Transverse colon (tissue), 4 donors: ENCODE measurements around the gene PITPNM2.

ENCODE experiments used
- CTCF ChIP-seq, 5 experiments: fragments of 200-600 bp in 3 of 5; fragments of 450-650 bp in 2 of 5; sonication (generic) in 3 of 5; IDR thresholded peaks; 1 replicate in 2 of 5; 2 replicates in 3 of 5; pipeline ENCODE4 v1.5.1; 2016 to 2017; ENCODE audit warnings: antibody characterized with exemption in 5 of 5, inconsistent platforms in 3 of 5, mild to moderate bottlenecking in 2 of 5, moderate library complexity in 1 of 5
- EP300 ChIP-seq: sonication (generic); formaldehyde crosslinking; IDR thresholded peaks from one replicate; pipeline ENCODE4 v1.6.1; 2017; ENCODE audit warnings: antibody characterized with exemption, low read depth
- POLR2A ChIP-seq: fragments of 450-650 bp; IDR thresholded peaks from one replicate; pipeline ENCODE4 v1.6.1; 2016; ENCODE audit warnings: antibody characterized with exemption, mild to moderate bottlenecking, moderate library complexity
- POLR2AphosphoS5 ChIP-seq, 3 donors: sonication (generic); formaldehyde crosslinking; IDR thresholded peaks; one replicate each; pipeline ENCODE4 v1.6.1; 2016; ENCODE audit warnings: antibody characterized with exemption in 3 of 3

- TF ChIP-seq EP300 (no peak), CTCF (IDR thresholded peaks at IDR 0.05) (no peak), POLR2A (no peak), POLR2AphosphoS5 (IDR thresholded peaks at IDR 0.05) (peak in 2 of 3 donors; percentile 48 to 50)
Observed at GRCh38 chr12:123118497-123118896, 32.4 kb downstream of the PITPNM2 start.
